GM23338 (cell line): ENCODE data around the gene GPC6.

Experiments used
- CREB1 ChIP-seq: fragments of 250-450 bp; sonication (Bioruptor Pico); IDR thresholded peaks from 2 replicates; pipeline ENCODE4 v1.5.0; 2020; ENCODE audit warnings: low read depth, mild to moderate bottlenecking, moderate library complexity
- CTCF ChIP-seq, 2 experiments: fragments of 200-600 bp in 1 of 2; sonication (generic) in 1 of 2; conservative IDR thresholded peaks; 2 replicates each; pipeline versions ENCODE4 v1.5.1 to v1.6.1; 2016 to 2017; ENCODE audit warnings: antibody characterized with exemption in 2 of 2, low read depth in 2 of 2, mild to moderate bottlenecking in 2 of 2, moderate library complexity in 1 of 2
- ETS1 ChIP-seq: IDR thresholded peaks from 2 replicates; pipeline ENCODE4 v1.6.1; 2016; ENCODE audit warnings: antibody characterized with exemption
- EZH2 ChIP-seq: fragments of 200-600 bp; sonication (generic); IDR thresholded peaks from one replicate; pipeline ENCODE4 v1.8.0; 2017; ENCODE audit warnings: antibody characterized with exemption, mild to moderate bottlenecking, low read depth; ENCODE audit not compliant: unreplicated experiment
- EZH2phosphoT487 ChIP-seq: fragments of 200-600 bp; sonication (generic); IDR thresholded peaks from one replicate; pipeline ENCODE4 v1.8.1; 2018; ENCODE audit warnings: antibody characterized with exemption; ENCODE audit not compliant: unreplicated experiment
- JUNB ChIP-seq: IDR thresholded peaks from one replicate; pipeline ENCODE4 v1.6.1; 2016; ENCODE audit warnings: antibody characterized with exemption; ENCODE audit not compliant: unreplicated experiment
- NANOG ChIP-seq: IDR thresholded peaks from 2 replicates; pipeline ENCODE4 v1.6.1; 2016; ENCODE audit warnings: antibody characterized with exemption, borderline replicate concordance
- POLR2AphosphoS5 ChIP-seq: IDR thresholded peaks from 2 replicates; pipeline ENCODE4 v1.6.1; 2016; ENCODE audit warnings: antibody characterized with exemption, low read depth
- REST ChIP-seq: IDR thresholded peaks from one replicate; pipeline ENCODE4 v1.6.1; 2018; ENCODE audit warnings: antibody characterized with exemption; ENCODE audit not compliant: unreplicated experiment
- STAT1 ChIP-seq: IDR thresholded peaks from one replicate; pipeline ENCODE4 v1.6.1; 2016; ENCODE audit warnings: antibody characterized with exemption; ENCODE audit not compliant: unreplicated experiment
- ZNF114 ChIP-seq: fragments of 250-450 bp; sonication (Bioruptor Pico); IDR thresholded peaks from 2 replicates; pipeline ENCODE4 v1.5.0; 2020; ENCODE audit warnings: mild to moderate bottlenecking, moderate library complexity
- ZNF331 ChIP-seq: fragments of 250-450 bp; sonication (Bioruptor Pico); IDR thresholded peaks from 2 replicates; pipeline ENCODE4 v1.5.0; 2020; ENCODE audit warnings: low read depth, mild to moderate bottlenecking, moderate library complexity
- ZNF462 ChIP-seq: fragments of 250-450 bp; sonication (Bioruptor Pico); IDR thresholded peaks from 2 replicates; pipeline ENCODE4 v1.5.0; 2020; ENCODE audit warnings: mild to moderate bottlenecking, moderate library complexity

GRCh38 chr13:93865235-93865634 lies 638.6 kb downstream of the GPC6 start:
- TF ChIP-seq CTCF (conservative IDR thresholded peaks at IDR 0.05; ENCODE audit: low read depth in 2 of 2): no peak
- TF ChIP-seq POLR2AphosphoS5: no peak
- TF ChIP-seq EZH2: no peak
- TF ChIP-seq REST: no peak
- TF ChIP-seq ETS1: no peak
- TF ChIP-seq EZH2phosphoT487: no peak
- TF ChIP-seq NANOG: no peak
- TF ChIP-seq CREB1: no peak
- no peak for TF ChIP-seq JUNB
- TF ChIP-seq ZNF114 (CRISPR knock-in tag): no peak
- TF ChIP-seq ZNF331: no peak
- no peak for TF ChIP-seq ZNF462 (CRISPR knock-in tag)
- no peak for TF ChIP-seq STAT1
